Stimulated activated CD4-positive, alpha-beta T cell treated with anti-CD3 and anti-CD28 coated beads, TNF-alpha, amount 100 ng/mL, for 1 hour (primary cell): ENCODE results near the gene CS.
"Not testable (repeated sequence)": the region's sequence is repeated elsewhere in the genome, so short reads cannot be mapped to it uniquely, and the experiment has no call there.

Experiments
- DNase-seq, 3 donors: peaks; one replicate each; pipeline ENCODE4 v3.0.0-alpha.2; 2020; ENCODE audit warnings: low read depth in 3 of 3, low spot score in 1 of 3

The CS gene

GRCh38 chr12:56321610-56322009 lies 21.5 kb upstream of the CS start:
- not testable (repeated sequence) for DNase-seq

GRCh38 chr12:56321027-56321426 lies 20.9 kb upstream of the CS start:
- no peak for DNase-seq

GRCh38 chr12:56317675-56318074 lies 17.5 kb upstream of the CS start:
- DNase-seq, result no peak

- DNase-seq, result peak; percentile 75 to 78 (median 76)
Measured at GRCh38 chr12:56315622-56316473, 15.7 kb upstream of the CS start, which contains the start of gene CNPY2. CNPY2 (minus strand) TSS chr12:56315988; CDS start chr12:56315217, 771 bp downstream.

GRCh38 chr12:56315249-56315621 lies 15.1 kb upstream of the CS start:
- DNase-seq, result no peak

GRCh38 chr12:56311003-56311402 lies 10.9 kb upstream of the CS start:
- DNase-seq, result no peak

GRCh38 chr12:56308714-56309113 lies 8.6 kb upstream of the CS start:
- DNase-seq, result no peak

- no peak for DNase-seq
Measured at GRCh38 chr12:56307221-56307965, 7.3 kb upstream of the CS start.

- no peak for DNase-seq
Measured at GRCh38 chr12:56304872-56305590, 4.9 kb upstream of the CS start.

GRCh38 chr12:56304276-56304675 lies 4.1 kb upstream of the CS start:
- DNase-seq, result no peak

GRCh38 chr12:56300644-56301464 lies 724 bp upstream of the CS start:
- DNase-seq, result no peak

GRCh38 chr12:56299308-56299852 lies 750 bp downstream of the CS start:
- no peak for DNase-seq

GRCh38 chr12:56298828-56299227 lies 1.3 kb downstream of the CS start:
- DNase-seq, result no peak

- no peak for DNase-seq
Measured at GRCh38 chr12:56297400-56297799, 2.7 kb downstream of the CS start.

GRCh38 chr12:56296295-56296694 lies 3.8 kb downstream of the CS start:
- DNase-seq, result no peak

GRCh38 chr12:56293795-56294194 lies 6.3 kb downstream of the CS start:
- DNase-seq, result no peak

- DNase-seq, result no peak
Measured at GRCh38 chr12:56288705-56289387, 11.3 kb downstream of the CS start.

GRCh38 chr12:56286044-56286830 lies 13.9 kb downstream of the CS start:
- no peak for DNase-seq

- not testable (repeated sequence) for DNase-seq
Measured at GRCh38 chr12:56284263-56284662, 15.9 kb downstream of the CS start.
